ENCODE measurements around the gene MCEE. TPM values are rescaled to one million over a fixed set of nuclear protein-coding genes. Genes with fewer than 3 reads are reported as not detected.

Gene MCEE
- total RNA-seq, 4 donors from 2014 or later: 10.3 to 24.1 (median 18.6) TPM; not detected in 1

- no peak for DNase-seq
- H3K4me1 ChIP-seq: peaks cover 8 to 13% (median 12%) of the 10 kb centered on the region in 4 donors
- no peaks in the 10 kb centered on the region for H3K9me3 ChIP-seq
- intact Hi-C loops (cut with DNase I; ENCODE audit: low total_unique reads) (no loop called here), in situ Hi-C loops (cut with MboI; ENCODE audit: low pct_ligation_motif_present in 1 of 4, low pct_unique_long_range_greater_than_20kb in 1 of 4, low sequenced_read_pairs in 3 of 4) (no loop called here)
- peaks cover 0 to 5% (median 2%) of the 10 kb centered on the region in 4 donors for H3K36me3 ChIP-seq
- H3K27me3 ChIP-seq: no peaks in the 10 kb centered on the region
- 94 to 97% methylated on average over 4 to 7 of the region's 7 CpGs for WGBS, 2 donors (ENCODE audit: low coverage in 1 of 2)
- no peak overlapping the region for H3K27ac ChIP-seq
- H3K4me3 ChIP-seq: no peak overlapping the region
- TF ChIP-seq POLR2A (IDR thresholded peaks at IDR 0.05): no peak
- no peak for TF ChIP-seq EP300 (IDR thresholded peaks at IDR 0.05; ENCODE audit: low read depth)
- no peak for TF ChIP-seq POLR2AphosphoS5 (IDR thresholded peaks at IDR 0.05)
- no peak for TF ChIP-seq CTCF (IDR thresholded peaks at IDR 0.05)
Observed at GRCh38 chr2:71125506-71126294, 4.3 kb downstream of the MCEE start.

- no peak overlapping the region for H3K27ac ChIP-seq
- H3K9me3 ChIP-seq: no peaks in the 10 kb centered on the region
- TF ChIP-seq CTCF (IDR thresholded peaks at IDR 0.05) (no peak), EP300 (IDR thresholded peaks at IDR 0.05; ENCODE audit: low read depth) (no peak), POLR2A (IDR thresholded peaks at IDR 0.05) (no peak), POLR2AphosphoS5 (IDR thresholded peaks at IDR 0.05) (no peak)
- peaks cover 0 to 6% (median 0%) of the 10 kb centered on the region in 4 donors for H3K4me1 ChIP-seq
- in situ Hi-C loops (cut with MboI; ENCODE audit: low pct_ligation_motif_present in 1 of 4, low pct_unique_long_range_greater_than_20kb in 1 of 4, low sequenced_read_pairs in 3 of 4): no loop called here
- peaks cover 0 to 5% (median 2%) of the 10 kb centered on the region in 4 donors for H3K36me3 ChIP-seq
- intact Hi-C loops (cut with DNase I; ENCODE audit: low total_unique reads): no loop called here
- DNase-seq: no peak
- H3K27me3 ChIP-seq: no peaks in the 10 kb centered on the region
- no peak overlapping the region for H3K4me3 ChIP-seq
- 72 to 90% methylated on average over 3 to 7 of the region's 7 CpGs for WGBS, 2 donors (ENCODE audit: low coverage in 1 of 2)
Observed at GRCh38 chr2:71122387-71123298, 7.4 kb downstream of the MCEE start.

GRCh38 chr2:71121479-71121878 is 8.6 kb downstream of the MCEE start:
- intact Hi-C loops (cut with DNase I; ENCODE audit: low total_unique reads) (no loop called here), in situ Hi-C loops (cut with MboI; ENCODE audit: low pct_ligation_motif_present in 1 of 4, low pct_unique_long_range_greater_than_20kb in 1 of 4, low sequenced_read_pairs in 3 of 4) (no loop called here)
- WGBS, 2 donors (ENCODE audit: low coverage in 1 of 2): 100% methylated on average over 1 of the region's 1 CpG
- H3K27ac ChIP-seq: no peak overlapping the region
- DNase-seq: no peak
- H3K9me3 ChIP-seq: no peaks in the 10 kb centered on the region
- no peaks in the 10 kb centered on the region for H3K27me3 ChIP-seq
- TF ChIP-seq POLR2AphosphoS5 (IDR thresholded peaks at IDR 0.05) (no peak), POLR2A (IDR thresholded peaks at IDR 0.05) (no peak), CTCF (IDR thresholded peaks at IDR 0.05) (no peak), EP300 (IDR thresholded peaks at IDR 0.05; ENCODE audit: low read depth) (no peak)
- H3K4me1 ChIP-seq: no peaks in the 10 kb centered on the region
- H3K4me3 ChIP-seq: no peak overlapping the region
- peaks cover 0 to 7% (median 2%) of the 10 kb centered on the region in 4 donors for H3K36me3 ChIP-seq

- intact Hi-C loops (cut with DNase I; ENCODE audit: low total_unique reads): no loop called here
- Histone ChIP-seq H3K4me1 (no peaks in the 10 kb centered on the region), H3K36me3 (peaks cover 0 to 12% (median 2%) of the 10 kb centered on the region in 4 donors), H3K27ac (no peak overlapping the region), H3K27me3 (no peaks in the 10 kb centered on the region), H3K9me3 (no peaks in the 10 kb centered on the region), H3K4me3 (no peak overlapping the region)
- no peak for DNase-seq
- 81 to 93% methylated on average over 4 to 6 of the region's 6 CpGs for WGBS, 2 donors (ENCODE audit: low coverage in 1 of 2)
- in situ Hi-C loops (cut with MboI; ENCODE audit: low pct_ligation_motif_present in 1 of 4, low pct_unique_long_range_greater_than_20kb in 1 of 4, low sequenced_read_pairs in 3 of 4): no loop called here
- TF ChIP-seq CTCF (IDR thresholded peaks at IDR 0.05): no peak
- TF ChIP-seq POLR2A (IDR thresholded peaks at IDR 0.05): no peak
- no peak for TF ChIP-seq EP300 (IDR thresholded peaks at IDR 0.05; ENCODE audit: low read depth)
- no peak for TF ChIP-seq POLR2AphosphoS5 (IDR thresholded peaks at IDR 0.05)
Observed at GRCh38 chr2:71120195-71120594, 9.8 kb downstream of the MCEE start.
